Uterus (tissue), 2 donors: Measurements from ENCODE around the gene CD151.

Experiments used
- CTCF ChIP-seq, 4 experiments: fragments of 200-600 bp in 2 of 4; fragments of 450-650 bp in 2 of 4; sonication (generic) in 2 of 4; IDR thresholded peaks; one replicate each; pipeline ENCODE4 v1.5.1; 2016 to 2019; ENCODE audit warnings: antibody characterized with exemption in 4 of 4, mild to moderate bottlenecking in 2 of 4, moderate library complexity in 1 of 4
- POLR2A ChIP-seq, 2 donors: fragments of 450-650 bp; IDR thresholded peaks; one replicate each; pipeline ENCODE4 v1.6.1; 2016; ENCODE audit warnings: antibody characterized with exemption in 2 of 2, mild to moderate bottlenecking in 1 of 2, moderate library complexity in 1 of 2

DNA sequence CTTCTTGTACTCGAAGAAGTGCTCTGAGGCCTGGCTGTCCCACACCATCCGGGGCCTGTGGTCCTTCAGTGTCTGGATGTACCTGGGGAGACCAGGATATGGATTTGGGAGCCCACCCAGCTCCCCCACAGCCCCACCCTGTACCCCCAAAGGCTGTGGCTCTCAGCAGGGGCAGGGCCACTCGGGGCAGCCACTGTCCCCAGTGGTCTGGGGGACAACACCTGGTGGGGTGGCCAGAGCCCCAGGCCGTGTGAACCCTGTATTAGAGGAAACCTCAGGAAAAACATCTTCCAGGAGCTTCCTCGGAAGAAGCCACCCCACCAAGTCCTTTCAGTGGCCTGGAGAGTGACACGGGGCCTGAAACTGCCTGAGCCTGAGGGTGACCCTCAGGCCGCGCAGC, 37.7 kb downstream of the CD151 start:
- TF ChIP-seq CTCF (IDR thresholded peaks at IDR 0.05) (no peak), POLR2A (IDR thresholded peaks at IDR 0.05) (no peak)
